GM13977 (cell line): ENCODE data around the gene HDAC9.

Experiments
- DNase-seq: peaks from one replicate; pipeline ENCODE4 v3.0.0; 2012; ENCODE audit warnings: low spot score
- CTCF ChIP-seq: IDR thresholded peaks from 2 replicates; pipeline ENCODE4 v1.5.1; 2012; ENCODE audit warnings: mild to moderate bottlenecking, control low read depth; ENCODE audit not compliant: insufficient read depth; ENCODE audit errors: extremely low read depth, missing control alignments
- in situ Hi-C: fragments of 300-500 bp; cut with MboI; formaldehyde crosslinking; loops from one replicate; pipeline ENCODE4 v1.12.0; 2022; ENCODE audit warnings: low sequenced_read_pairs, low pct_unique_long_range_greater_than_20kb, mixed read lengths, inconsistent platforms; ENCODE audit not compliant: unreplicated experiment

The HDAC9 gene

GRCh38 chr7:18573410-18574234, 78.1 kb downstream of the HDAC9 start:
- no peak for TF ChIP-seq CTCF
- no peak for DNase-seq
- in situ Hi-C loops, result no loop called here

DNA sequence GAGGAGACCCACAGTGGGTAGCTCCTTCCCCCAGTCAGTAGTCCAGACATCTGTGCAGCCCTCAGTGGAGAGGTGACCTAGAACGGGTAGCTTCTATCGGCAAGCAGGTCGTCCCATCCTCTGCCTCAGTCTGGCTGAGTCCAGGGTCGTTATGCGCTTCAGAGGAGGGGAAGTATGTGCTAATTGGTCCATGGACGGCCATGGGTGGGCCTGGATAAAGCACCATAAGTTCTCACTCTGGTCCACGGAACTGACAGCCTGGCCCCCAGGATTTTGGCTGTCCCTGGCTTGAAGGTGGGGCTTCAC, 78.6 kb downstream of the HDAC9 start:
- no peak for DNase-seq
- no peak for TF ChIP-seq CTCF
- in situ Hi-C loops, result no loop called here

DNA sequence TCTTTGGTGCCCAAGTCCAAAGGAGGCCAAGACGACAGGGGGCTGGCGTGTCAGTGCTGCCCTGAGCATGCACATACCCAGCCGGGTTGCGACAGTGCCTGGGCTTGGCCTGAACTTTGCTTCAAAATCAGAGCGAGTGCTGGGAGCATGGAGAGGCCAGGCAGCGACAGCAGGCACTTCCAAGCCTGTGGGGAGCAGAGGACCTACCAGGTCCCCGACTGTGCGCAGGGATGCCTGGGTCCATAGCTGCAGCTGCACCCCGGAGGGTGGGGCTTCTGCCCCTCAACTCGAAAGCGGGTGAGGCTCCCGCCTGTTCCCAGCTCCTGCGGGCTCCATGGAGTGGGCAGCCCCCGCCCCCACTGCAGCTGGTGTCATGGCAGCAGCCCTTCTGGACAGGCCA, 79.1 kb downstream of the HDAC9 start:
- no peak for DNase-seq
- in situ Hi-C loops, result loop anchor here (25.0 kb wide), 1 partner anchor 212 kb away; no protein-coding TSS in a partner anchor
- no peak for TF ChIP-seq CTCF

- in situ Hi-C loops, result loop anchor here (25.0 kb wide), 1 partner anchor 214 kb away; no protein-coding TSS in a partner anchor
- no peak for DNase-seq
- TF ChIP-seq CTCF, result no peak
These were observed 80.3 kb downstream of the HDAC9 start for GRCh38 chr7:18575622-18576572.

DNA sequence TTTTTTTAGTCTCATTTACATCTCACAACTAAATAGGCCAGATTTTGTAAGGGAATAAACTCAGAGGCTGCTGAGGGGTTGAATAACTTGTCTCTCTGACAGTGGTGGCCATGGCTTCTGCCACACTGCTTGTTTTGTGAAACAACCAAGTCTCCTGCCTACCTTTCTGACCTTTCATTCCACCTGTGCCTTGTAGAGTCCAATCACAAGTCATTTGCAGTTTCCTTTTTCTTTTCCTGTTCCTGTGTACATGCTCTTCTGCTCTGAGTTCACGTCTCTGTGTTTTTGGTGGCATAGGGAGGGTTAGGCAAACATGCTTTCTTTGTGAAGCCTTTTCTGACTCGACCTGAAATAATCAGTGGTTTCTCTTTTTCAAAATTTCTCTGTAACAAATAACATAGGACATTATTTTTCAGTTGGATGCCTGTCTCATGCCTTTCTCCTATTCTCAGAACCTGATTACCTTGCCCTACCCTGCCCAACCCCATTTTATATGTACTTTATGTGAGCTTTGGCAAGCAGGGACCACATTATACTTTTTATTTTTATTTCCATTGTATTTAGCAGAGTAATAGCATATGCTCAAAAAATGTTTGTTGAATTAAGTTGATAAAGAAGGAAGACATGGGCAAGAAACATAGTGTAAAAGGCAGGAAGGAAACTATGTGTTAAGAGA, 81.7 kb downstream of the HDAC9 start:
- no peak for DNase-seq
- in situ Hi-C loops, result loop anchor here (25.0 kb wide), 1 partner anchor 215 kb away; no protein-coding TSS in a partner anchor

More for the DNA sequence above, 81.7 kb downstream of the HDAC9 start:
- TF ChIP-seq CTCF, result no peak
